Measurements from ENCODE around the gene PACS2.

Gene PACS2

GRCh38 chr14:105317546-105317945 is 3.0 kb downstream of the PACS2 start:
- H3K4me3 ChIP-seq (ENCODE audit: low read depth, low read length) = no peak overlapping the region
- no peak for DNase-seq
- H3K9me3 ChIP-seq = no peaks in the 10 kb centered on the region
- H3K27me3 ChIP-seq = no peaks in the 10 kb centered on the region
- H3K4me1 ChIP-seq = peaks cover 5% of the 10 kb centered on the region; the same call in 1 of the 2 replicates
- no peaks in the 10 kb centered on the region for H3K36me3 ChIP-seq
- TF ChIP-seq, protein P1, sequence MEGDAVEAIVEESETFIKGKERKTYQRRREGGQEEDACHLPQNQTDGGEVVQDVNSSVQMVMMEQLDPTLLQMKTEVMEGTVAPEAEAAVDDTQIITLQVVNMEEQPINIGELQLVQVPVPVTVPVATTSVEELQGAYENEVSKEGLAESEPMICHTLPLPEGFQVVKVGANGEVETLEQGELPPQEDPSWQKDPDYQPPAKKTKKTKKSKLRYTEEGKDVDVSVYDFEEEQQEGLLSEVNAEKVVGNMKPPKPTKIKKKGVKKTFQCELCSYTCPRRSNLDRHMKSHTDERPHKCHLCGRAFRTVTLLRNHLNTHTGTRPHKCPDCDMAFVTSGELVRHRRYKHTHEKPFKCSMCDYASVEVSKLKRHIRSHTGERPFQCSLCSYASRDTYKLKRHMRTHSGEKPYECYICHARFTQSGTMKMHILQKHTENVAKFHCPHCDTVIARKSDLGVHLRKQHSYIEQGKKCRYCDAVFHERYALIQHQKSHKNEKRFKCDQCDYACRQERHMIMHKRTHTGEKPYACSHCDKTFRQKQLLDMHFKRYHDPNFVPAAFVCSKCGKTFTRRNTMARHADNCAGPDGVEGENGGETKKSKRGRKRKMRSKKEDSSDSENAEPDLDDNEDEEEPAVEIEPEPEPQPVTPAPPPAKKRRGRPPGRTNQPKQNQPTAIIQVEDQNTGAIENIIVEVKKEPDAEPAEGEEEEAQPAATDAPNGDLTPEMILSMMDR (IDR thresholded peaks at IDR 0.05; ENCODE audit: low read depth, low read length) = no peak

DNA sequence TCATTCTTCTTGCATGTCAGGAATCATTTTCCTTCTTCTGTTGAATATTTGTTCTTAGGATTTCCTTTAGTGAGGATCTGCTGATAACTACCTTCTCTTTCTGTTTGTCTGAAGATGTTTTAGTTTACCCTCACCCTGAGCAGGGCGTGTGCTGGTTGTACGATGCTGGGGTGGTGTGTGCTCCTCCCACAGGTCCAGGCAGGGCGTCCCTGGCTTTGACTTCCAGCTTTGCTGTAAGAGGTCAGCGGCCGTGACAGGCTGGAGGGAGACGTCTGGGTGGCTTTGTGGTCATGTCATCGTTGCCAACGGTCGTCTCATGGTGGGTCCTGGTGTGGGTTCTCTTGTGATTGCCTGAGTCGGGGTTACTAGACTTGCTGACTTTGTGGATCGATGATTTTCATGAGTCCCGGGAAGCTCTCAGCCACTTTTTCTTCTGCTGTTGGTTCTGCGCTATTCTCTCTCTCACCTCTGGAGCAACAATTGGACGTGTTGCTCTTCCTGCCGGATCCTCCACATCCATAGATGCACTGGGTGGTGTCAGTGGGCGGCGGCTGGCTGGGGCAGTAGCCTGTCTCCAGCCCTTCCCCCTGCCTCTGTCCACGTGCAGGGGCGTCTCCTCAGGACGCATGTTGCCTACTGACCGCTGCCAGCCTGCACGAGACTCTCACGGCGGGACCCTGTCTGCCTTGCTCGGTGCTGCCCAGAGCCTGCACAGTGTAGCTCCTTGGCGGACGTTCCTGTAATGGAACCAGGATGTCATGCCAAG is 8.4 kb downstream of the PACS2 start:
- TF ChIP-seq, protein P1 (IDR thresholded peaks at IDR 0.05; ENCODE audit: low read depth, low read length) = no peak
- H3K4me1 ChIP-seq = no peaks in the 10 kb centered on the region
- no peak overlapping the region for H3K4me3 ChIP-seq (ENCODE audit: low read depth, low read length)
- H3K27me3 ChIP-seq = no peaks in the 10 kb centered on the region
- no peaks in the 10 kb centered on the region for H3K9me3 ChIP-seq
- no peaks in the 10 kb centered on the region for H3K36me3 ChIP-seq
- DNase-seq = no peak

GRCh38 chr14:105323663-105324062 is 9.1 kb downstream of the PACS2 start:
- TF ChIP-seq, protein P1 (IDR thresholded peaks at IDR 0.05; ENCODE audit: low read depth, low read length) = no peak
- Histone ChIP-seq H3K36me3 (no peaks in the 10 kb centered on the region), H3K4me1 (no peaks in the 10 kb centered on the region)

GRCh38 chr14:105324080-105324778 is 9.7 kb downstream of the PACS2 start:
- DNase-seq = no peak
- H3K27me3 ChIP-seq = no peaks in the 10 kb centered on the region
- no peak overlapping the region for H3K4me3 ChIP-seq (ENCODE audit: low read depth, low read length)
- no peaks in the 10 kb centered on the region for H3K36me3 ChIP-seq
- no peaks in the 10 kb centered on the region for H3K9me3 ChIP-seq
- TF ChIP-seq, protein P1 (IDR thresholded peaks at IDR 0.05; ENCODE audit: low read depth, low read length) = no peak
- no peaks in the 10 kb centered on the region for H3K4me1 ChIP-seq

More at GRCh38 chr14:105323663-105324062, 9.1 kb downstream of the PACS2 start:
- Histone ChIP-seq H3K9me3 (no peaks in the 10 kb centered on the region), H3K4me3 (ENCODE audit: low read depth, low read length) (no peak overlapping the region), H3K27me3 (no peaks in the 10 kb centered on the region)
- DNase-seq = no peak

GRCh38 chr14:105324871-105325270 is 10.3 kb downstream of the PACS2 start:
- Histone ChIP-seq H3K27me3 (no peaks in the 10 kb centered on the region), H3K36me3 (no peaks in the 10 kb centered on the region), H3K9me3 (no peaks in the 10 kb centered on the region), H3K4me3 (ENCODE audit: low read depth, low read length) (no peak overlapping the region), H3K4me1 (no peaks in the 10 kb centered on the region)
- TF ChIP-seq, protein P1 (IDR thresholded peaks at IDR 0.05; ENCODE audit: low read depth, low read length) = no peak
- DNase-seq = no peak

DNA sequence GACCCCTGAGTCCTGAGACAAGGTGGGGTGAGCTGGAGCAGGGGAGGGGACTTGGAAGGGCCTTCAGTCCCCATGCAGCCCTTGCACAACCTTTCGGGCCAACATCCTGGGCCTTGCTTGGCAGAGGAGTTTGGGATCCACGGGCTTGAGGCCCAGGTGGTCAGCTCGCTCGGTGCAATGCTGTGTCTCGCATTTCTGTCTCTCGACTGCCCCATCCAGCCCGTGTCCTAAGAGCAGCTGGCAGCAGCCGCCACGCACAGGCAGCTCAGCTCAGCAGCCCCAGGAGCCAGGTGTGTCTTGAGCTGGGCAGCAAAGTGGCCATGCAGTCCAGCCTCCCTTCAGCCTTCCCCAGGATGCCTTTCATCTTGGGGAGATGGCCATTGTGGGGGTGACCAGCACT is 10.8 kb downstream of the PACS2 start:
- H3K4me3 ChIP-seq (ENCODE audit: low read depth, low read length) = no peak overlapping the region
- TF ChIP-seq, protein P1 (IDR thresholded peaks at IDR 0.05; ENCODE audit: low read depth, low read length) = no peak
- no peaks in the 10 kb centered on the region for H3K4me1 ChIP-seq
- H3K36me3 ChIP-seq = no peaks in the 10 kb centered on the region
- H3K9me3 ChIP-seq = no peaks in the 10 kb centered on the region
- DNase-seq = no peak
- H3K27me3 ChIP-seq = no peaks in the 10 kb centered on the region
